OCI-LY7 (cell line): Measurements from ENCODE around the gene NPDC1.
A peak's percentile ranks its signal among the peaks of the same experiment; 100 is the strongest.

Experiments used
- EZH2phosphoT487 ChIP-seq: fragments of 200-600 bp; sonication (generic); IDR thresholded peaks from 2 replicates; pipeline ENCODE4 v1.6.1; 2018; ENCODE audit warnings: low read depth, borderline replicate concordance, mild to moderate bottlenecking, mixed run types, antibody characterized with exemption, low read length, moderate library complexity, mixed read lengths
- TF ChIP-seq, protein P1 (sequence below): fragments of 200-600 bp; sonication (generic); conservative IDR thresholded peaks from 2 replicates; pipeline ENCODE4 v1.5.1; 2014; ENCODE audit warnings: mild to moderate bottlenecking, antibody characterized with exemption, low read length, moderate library complexity, mixed read lengths

DNA sequence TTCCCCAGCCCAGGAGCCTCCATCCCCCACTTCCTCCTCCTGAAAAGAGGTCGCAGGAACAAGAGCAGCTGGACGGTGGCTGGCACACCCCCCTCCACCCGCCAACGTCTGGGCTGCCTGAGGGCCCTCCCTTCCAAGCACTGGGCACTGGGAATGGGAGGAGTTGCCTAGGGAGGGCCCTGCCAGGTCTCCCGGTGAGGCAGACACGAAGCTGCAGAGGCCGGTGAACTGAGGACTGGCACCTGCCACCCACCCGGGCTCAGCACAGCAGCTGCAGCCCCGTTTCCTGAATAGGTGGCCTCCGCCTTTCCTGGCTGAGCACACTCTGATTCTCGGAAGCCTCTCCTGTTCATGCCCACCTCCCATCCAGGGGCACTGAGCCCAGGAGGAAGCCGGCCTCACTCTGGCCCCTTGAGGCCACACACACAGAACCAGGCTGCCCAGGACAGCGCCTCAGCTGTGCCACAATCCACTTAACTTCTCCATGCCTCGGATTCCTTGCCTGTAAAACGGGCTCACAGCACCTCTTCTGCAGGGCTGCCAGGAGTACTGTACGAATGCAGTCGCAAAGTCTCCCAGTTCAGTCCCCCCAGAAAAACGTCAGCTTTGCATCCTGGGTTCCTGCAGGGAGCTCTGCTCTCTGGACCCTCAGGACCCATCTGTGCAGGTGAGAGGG lies 1.3 kb downstream of the NPDC1 start:
- TF ChIP-seq, protein P1, sequence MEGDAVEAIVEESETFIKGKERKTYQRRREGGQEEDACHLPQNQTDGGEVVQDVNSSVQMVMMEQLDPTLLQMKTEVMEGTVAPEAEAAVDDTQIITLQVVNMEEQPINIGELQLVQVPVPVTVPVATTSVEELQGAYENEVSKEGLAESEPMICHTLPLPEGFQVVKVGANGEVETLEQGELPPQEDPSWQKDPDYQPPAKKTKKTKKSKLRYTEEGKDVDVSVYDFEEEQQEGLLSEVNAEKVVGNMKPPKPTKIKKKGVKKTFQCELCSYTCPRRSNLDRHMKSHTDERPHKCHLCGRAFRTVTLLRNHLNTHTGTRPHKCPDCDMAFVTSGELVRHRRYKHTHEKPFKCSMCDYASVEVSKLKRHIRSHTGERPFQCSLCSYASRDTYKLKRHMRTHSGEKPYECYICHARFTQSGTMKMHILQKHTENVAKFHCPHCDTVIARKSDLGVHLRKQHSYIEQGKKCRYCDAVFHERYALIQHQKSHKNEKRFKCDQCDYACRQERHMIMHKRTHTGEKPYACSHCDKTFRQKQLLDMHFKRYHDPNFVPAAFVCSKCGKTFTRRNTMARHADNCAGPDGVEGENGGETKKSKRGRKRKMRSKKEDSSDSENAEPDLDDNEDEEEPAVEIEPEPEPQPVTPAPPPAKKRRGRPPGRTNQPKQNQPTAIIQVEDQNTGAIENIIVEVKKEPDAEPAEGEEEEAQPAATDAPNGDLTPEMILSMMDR = no peak
- 0 out of 2 replicates have a peak, but pooled peaks have one; percentile 25 for TF ChIP-seq EZH2phosphoT487
